Body of pancreas (tissue), 4 donors: ENCODE results near the gene LRRC46. TPM values are rescaled to one million over a fixed set of nuclear protein-coding genes. Genes with fewer than 3 reads are reported as not detected.

Experiments used
- ATAC-seq: fragments of 150-250 bp; one replicate; pipeline ENCODE4 v1.9.1; 2016
- DNase-seq, 4 donors: peaks; one replicate each; pipeline ENCODE4 v3.0.0-alpha.2; 2019
- H3K27ac ChIP-seq, 4 donors: fragments of 200-600 bp; sonication (generic); 1 replicate in 3 of 4; 2 replicates in 1 of 4; pipeline versions ENCODE4 v1.5.1 to v1.6.1; 2016 to 2019; ENCODE audit warnings: mild to moderate bottlenecking in 1 of 4, mixed read lengths in 1 of 4, moderate library complexity in 1 of 4
- H3K27me3 ChIP-seq, 2 donors: fragments of 200-600 bp; sonication (generic); one replicate each; pipeline ENCODE4 v1.6.0; 2016; ENCODE audit warnings: mild to moderate bottlenecking in 1 of 2
- H3K36me3 ChIP-seq, 2 donors: fragments of 200-600 bp; sonication (generic); replicated peaks in 1 of 2; 2 replicates each; pipeline ENCODE4 v1.5.1; 2016; ENCODE audit warnings: low read depth in 2 of 2; ENCODE audit not compliant: insufficient read depth in 1 of 2
- H3K4me1 ChIP-seq: fragments of 200-600 bp; sonication (generic); one replicate; pipeline ENCODE4 v1.6.0; 2016
- H3K4me3 ChIP-seq, 2 donors: fragments of 200-600 bp; sonication (generic); 1 replicate in 1 of 2; 2 replicates in 1 of 2; pipeline ENCODE4 v1.5.1; 2016 to 2019
- H3K9me3 ChIP-seq, 3 donors: fragments of 200-600 bp; sonication (generic); 1 replicate in 2 of 3; 2 replicates in 1 of 3; pipeline ENCODE4 v1.5.1; 2016
- CTCF ChIP-seq, 7 experiments: fragments of 450-650 bp in 4 of 7; fragments of 200-600 bp in 3 of 7; sonication (generic) in 3 of 7; IDR thresholded peaks; one replicate each; pipeline ENCODE4 v1.5.1; 2016 to 2019; ENCODE audit warnings: antibody characterized with exemption in 7 of 7
- POLR2A ChIP-seq, 3 donors: fragments of 450-650 bp; IDR thresholded peaks; one replicate each; pipeline ENCODE4 v1.6.1; 2016; ENCODE audit warnings: antibody characterized with exemption in 3 of 3, mild to moderate bottlenecking in 2 of 3
- WGBS, 2 donors: methylation state at CpG; one replicate each; pipeline ENCODE4 v1.1.5; 2017; 5-methylcytosine and 5-hydroxymethylcytosine counted together
- intact Hi-C: fragments of 100-400 bp; cut with DNase I; formaldehyde crosslinking; loops from one replicate; pipeline ENCODE4 v1.15.1; 2023
- total RNA-seq, 2 donors: library from RNA; depleted of rRNA; stranded (reverse); fragments of >200 nt; gene quantifications; one replicate each; pipeline ENCODE4 v1.1.0, GENCODE V29; 2016

Gene LRRC46
- total RNA-seq, 2 donors from 2014 or later, result not detected

GRCh38 chr17:47792457-47792856 lies 39.0 kb upstream of the LRRC46 start:
- peaks cover 0 to 6% of the 10 kb centered on the region in 2 donors for H3K27me3 ChIP-seq
- no peak for ATAC-seq

GRCh38 chr17:47792979-47793378 lies 38.5 kb upstream of the LRRC46 start:
- 58 to 63% methylated on average over 6 of the region's 6 CpGs for WGBS, 2 donors
- ATAC-seq, result no peak
- Histone ChIP-seq H3K4me1 (peaks cover 9% of the 10 kb centered on the region), H3K36me3 (no peaks in the 10 kb centered on the region), H3K27ac (no peak overlapping the region), H3K27me3 (peaks cover 0 to 6% of the 10 kb centered on the region in 2 donors), H3K9me3 (no peaks in the 10 kb centered on the region), H3K4me3 (no peak overlapping the region)
- TF ChIP-seq CTCF (IDR thresholded peaks at IDR 0.05) (no peak), POLR2A (IDR thresholded peaks at IDR 0.05) (no peak)
- intact Hi-C loops, result no loop called here
- DNase-seq, result no peak

More at GRCh38 chr17:47792457-47792856, 39.0 kb upstream of the LRRC46 start:
- intact Hi-C loops, result no loop called here
- DNase-seq, result no peak
- 47 to 50% methylated on average over 1 of the region's 1 CpG for WGBS, 2 donors
- Histone ChIP-seq H3K27ac (no peak overlapping the region), H3K36me3 (no peaks in the 10 kb centered on the region), H3K4me1 (peaks cover 9% of the 10 kb centered on the region), H3K4me3 (no peak overlapping the region), H3K9me3 (no peaks in the 10 kb centered on the region)
- TF ChIP-seq POLR2A (IDR thresholded peaks at IDR 0.05) (no peak), CTCF (IDR thresholded peaks at IDR 0.05) (no peak)

- Histone ChIP-seq H3K4me3 (no peak overlapping the region), H3K27me3 (no peaks in the 10 kb centered on the region), H3K36me3 (no peaks in the 10 kb centered on the region), H3K27ac (no peak overlapping the region), H3K9me3 (no peaks in the 10 kb centered on the region), H3K4me1 (no peaks in the 10 kb centered on the region)
- ATAC-seq (no peak), DNase-seq (no peak)
- intact Hi-C loops, result no loop called here
- WGBS, 2 donors, result 70 to 73% methylated on average over 2 of the region's 2 CpGs
- no peak for TF ChIP-seq POLR2A (IDR thresholded peaks at IDR 0.05)
- TF ChIP-seq CTCF (IDR thresholded peaks at IDR 0.05), result no peak
These were observed 33.7 kb upstream of the LRRC46 start for GRCh38 chr17:47797797-47798196.

- Histone ChIP-seq H3K27ac (no peak overlapping the region), H3K36me3 (no peaks in the 10 kb centered on the region), H3K4me3 (no peak overlapping the region), H3K9me3 (no peaks in the 10 kb centered on the region), H3K4me1 (no peaks in the 10 kb centered on the region), H3K27me3 (no peaks in the 10 kb centered on the region)
- intact Hi-C loops, result loop anchor here (10.0 kb wide), 2 partner anchors 106 to 146 kb away; partner anchors contain the start of gene TBKBP1
- ATAC-seq, result no peak
- no peak for DNase-seq
- 80 to 81% methylated on average over 10 to 12 of the region's 12 CpGs for WGBS, 2 donors
- TF ChIP-seq CTCF (IDR thresholded peaks at IDR 0.05), result no peak
These were observed 30.8 kb upstream of the LRRC46 start for GRCh38 chr17:47800686-47801085.

GRCh38 chr17:47801176-47801765 lies 30.2 kb upstream of the LRRC46 start:
- WGBS, 2 donors, result 67 to 81% methylated on average over 2 to 4 of the region's 4 CpGs
- H3K9me3 ChIP-seq, result no peaks in the 10 kb centered on the region
- ATAC-seq (no peak), DNase-seq (no peak)
- no peaks in the 10 kb centered on the region for H3K4me1 ChIP-seq
- no peak overlapping the region for H3K4me3 ChIP-seq
- no peaks in the 10 kb centered on the region for H3K36me3 ChIP-seq
- intact Hi-C loops, result loop anchor here (10.0 kb wide), 2 partner anchors 106 to 146 kb away; partner anchors contain the start of gene TBKBP1
- TF ChIP-seq CTCF (IDR thresholded peaks at IDR 0.05), result no peak
- no peak for TF ChIP-seq POLR2A (IDR thresholded peaks at IDR 0.05)
- H3K27ac ChIP-seq, result no peak overlapping the region
- H3K27me3 ChIP-seq, result no peaks in the 10 kb centered on the region
